ENCODE data around the gene USP2. TPM values are rescaled to one million over a fixed set of nuclear protein-coding genes. Genes with fewer than 3 reads are reported as not detected.
"Not testable (repeated sequence)": the region's sequence is repeated elsewhere in the genome, so short reads cannot be mapped to it uniquely, and the experiment has no call there.

USP2 gene
- total RNA-seq, 2 experiments from 2014 or later: 0.48 to 0.53 TPM

DNA sequence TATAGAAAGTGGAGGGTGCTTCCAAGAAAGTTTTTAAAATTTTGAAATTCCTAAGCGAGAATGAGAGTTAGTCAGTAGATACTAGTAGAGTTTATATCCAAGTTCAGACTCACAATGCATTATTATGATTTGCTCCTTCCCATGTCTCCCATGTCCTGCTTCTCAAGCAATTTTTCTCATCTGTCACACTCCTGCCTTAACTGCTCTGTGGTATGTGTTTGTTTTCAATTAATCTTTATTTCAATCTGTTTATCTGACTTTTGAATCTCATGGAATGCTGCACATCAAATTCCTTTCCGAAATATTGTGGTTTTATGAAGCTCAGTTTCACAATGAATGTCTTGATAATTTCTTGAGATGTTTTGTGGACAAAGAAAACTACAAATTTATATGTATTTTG, 23.4 kb upstream of the USP2 start:
- H3K9me3 Mint-ChIP-seq: peaks cover 10% of the 10 kb centered on the region
- no peak overlapping the region for H3K27ac Mint-ChIP-seq
- ChIA-PET POLR2A (no interaction called here), CTCF (no interaction called here)
- no peaks in the 10 kb centered on the region for H3K36me3 Mint-ChIP-seq (ENCODE audit: low read depth)
- no peak for DNase-seq
- no peak overlapping the region for H3K4me3 Mint-ChIP-seq
- no peaks in the 10 kb centered on the region for H3K4me1 Mint-ChIP-seq
- peaks cover 28% of the 10 kb centered on the region for H3K27me3 Mint-ChIP-seq

DNA sequence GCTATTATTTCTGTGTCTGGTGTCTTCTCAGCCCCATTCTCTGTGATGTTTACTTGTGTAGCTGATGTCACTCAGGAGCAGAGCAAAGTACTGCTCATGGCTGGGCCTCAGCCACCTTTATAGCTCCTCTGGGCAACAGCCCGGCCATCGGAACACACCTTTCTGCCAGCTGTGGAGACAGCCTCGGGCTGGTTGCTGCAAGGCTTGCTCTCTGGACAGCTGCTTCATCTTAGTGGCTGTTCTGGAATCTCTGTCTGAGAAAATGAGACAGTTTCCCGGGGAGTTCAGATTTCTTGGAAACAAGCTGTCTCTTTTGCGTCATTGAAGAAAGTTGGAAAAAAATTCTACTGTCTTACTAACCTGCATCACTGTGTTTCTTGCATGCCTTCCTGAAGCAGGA, 21.5 kb upstream of the USP2 start:
- no peak for DNase-seq
- Mint-ChIP-seq H3K4me1 (no peaks in the 10 kb centered on the region), H3K27me3 (peaks cover 37% of the 10 kb centered on the region), H3K27ac (no peak overlapping the region), H3K4me3 (no peak overlapping the region), H3K36me3 (ENCODE audit: low read depth) (no peaks in the 10 kb centered on the region), H3K9me3 (peaks cover 14% of the 10 kb centered on the region)
- CTCF ChIA-PET: interaction anchor here (1.1 to 1.4 kb wide), 2 partner anchors 13 to 46 kb away, joined by 3 to 5 read pairs; no protein-coding TSS in a partner anchor
- POLR2A ChIA-PET: no interaction called here

DNA sequence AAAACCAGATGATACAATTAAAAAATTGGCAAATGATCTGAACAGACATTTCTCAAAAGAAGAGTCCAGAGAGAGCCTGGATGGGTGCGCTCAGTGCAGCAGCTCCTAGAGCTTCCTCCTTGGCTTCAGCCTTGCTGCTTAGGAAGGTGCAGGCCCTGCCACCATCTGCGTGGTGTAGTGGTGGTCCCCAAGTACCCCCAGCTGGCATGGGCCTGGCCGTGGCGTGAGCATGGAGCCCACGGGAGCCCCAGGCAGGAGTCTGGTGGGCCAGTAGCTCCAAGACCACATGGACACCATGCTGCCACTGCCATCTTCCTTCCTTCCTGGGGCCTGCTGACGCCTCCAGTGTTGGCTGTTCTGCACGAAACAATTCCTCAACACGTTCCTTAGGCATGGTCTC, 21.0 kb upstream of the USP2 start:
- no peaks in the 10 kb centered on the region for H3K36me3 Mint-ChIP-seq (ENCODE audit: low read depth)
- no peaks in the 10 kb centered on the region for H3K4me1 Mint-ChIP-seq
- ChIA-PET CTCF (interaction anchor here (1.1 to 1.4 kb wide), 2 partner anchors 13 to 46 kb away, joined by 3 to 5 read pairs; no protein-coding TSS in a partner anchor), POLR2A (no interaction called here)
- peaks cover 40% of the 10 kb centered on the region for H3K27me3 Mint-ChIP-seq
- DNase-seq: no peak
- H3K9me3 Mint-ChIP-seq: peaks cover 18% of the 10 kb centered on the region
- no peak overlapping the region for H3K4me3 Mint-ChIP-seq
- H3K27ac Mint-ChIP-seq: no peak overlapping the region

DNA sequence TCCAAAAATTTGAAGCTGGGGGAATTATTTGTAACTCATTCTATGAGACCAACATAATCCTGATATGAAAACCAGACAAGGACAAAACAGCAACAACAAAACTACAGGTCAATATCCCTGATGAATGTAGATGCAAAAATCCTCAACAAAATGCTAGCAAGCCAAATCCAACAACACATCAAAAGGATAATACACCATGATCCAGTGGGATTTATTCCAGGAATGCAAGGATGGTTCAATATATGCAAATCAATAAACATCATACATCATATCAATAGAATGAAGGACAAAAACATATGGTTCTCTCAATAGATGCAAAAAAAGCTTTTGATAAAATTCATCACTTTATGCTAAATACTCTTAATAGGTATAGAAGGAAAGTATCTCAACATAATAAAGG, 19.4 kb upstream of the USP2 start:
- peaks cover 21% of the 10 kb centered on the region for H3K9me3 Mint-ChIP-seq
- POLR2A ChIA-PET: no interaction called here
- H3K27ac Mint-ChIP-seq: no peak overlapping the region
- no peak overlapping the region for H3K4me3 Mint-ChIP-seq
- H3K27me3 Mint-ChIP-seq: peaks cover 43% of the 10 kb centered on the region
- DNase-seq: no peak
- CTCF ChIA-PET: no interaction called here
- H3K36me3 Mint-ChIP-seq (ENCODE audit: low read depth): no peaks in the 10 kb centered on the region
- H3K4me1 Mint-ChIP-seq: no peaks in the 10 kb centered on the region

DNA sequence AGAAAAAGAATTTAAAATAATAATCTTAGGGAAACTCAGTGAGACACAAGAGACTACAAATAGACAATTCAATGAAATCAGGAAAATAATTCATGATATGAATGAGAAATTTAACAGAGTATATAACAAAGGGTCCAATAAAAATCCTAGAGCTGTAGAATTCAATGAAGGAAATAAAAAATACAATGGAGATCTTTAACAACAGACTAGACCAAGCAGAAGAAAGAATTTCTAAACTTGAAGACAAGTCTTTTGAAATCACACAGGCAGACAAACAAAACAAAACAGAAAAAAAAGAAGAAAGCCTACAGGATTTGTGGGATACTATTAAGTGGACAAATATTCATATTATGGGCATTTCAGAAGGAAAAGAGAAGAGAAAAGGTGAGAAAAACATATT, 16.2 kb upstream of the USP2 start:
- DNase-seq: no peak
- POLR2A ChIA-PET: no interaction called here
- no peaks in the 10 kb centered on the region for H3K36me3 Mint-ChIP-seq (ENCODE audit: low read depth)
- no peaks in the 10 kb centered on the region for H3K4me1 Mint-ChIP-seq
- no peak overlapping the region for H3K4me3 Mint-ChIP-seq
- CTCF ChIA-PET: interaction anchor here (1.1 to 1.5 kb wide), 2 partner anchors 21 to 331 kb away, joined by 4 to 5 read pairs; partner anchors contain the start of gene NECTIN1
- H3K27me3 Mint-ChIP-seq: peaks cover 53% of the 10 kb centered on the region
- H3K9me3 Mint-ChIP-seq: peaks cover 21% of the 10 kb centered on the region
- no peak overlapping the region for H3K27ac Mint-ChIP-seq

DNA sequence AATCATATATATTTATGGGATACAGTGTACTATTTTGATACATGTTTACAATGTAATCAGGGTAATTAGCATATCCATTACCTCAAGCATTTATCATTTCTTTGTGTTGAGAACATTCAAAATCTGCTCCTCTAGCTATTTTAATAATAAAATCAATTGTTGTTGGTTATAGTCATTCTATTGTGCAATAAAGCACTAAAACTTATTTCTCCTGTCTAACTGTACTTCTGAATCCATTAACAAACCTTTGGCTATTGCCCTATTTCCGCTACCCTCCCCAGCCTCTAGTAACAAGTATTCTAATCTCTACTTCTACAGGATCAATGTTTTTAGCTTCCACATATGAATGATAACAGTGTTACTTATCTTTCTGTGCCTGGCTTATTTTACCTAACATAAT, 15.3 kb upstream of the USP2 start:
- DNase-seq: no peak
- Mint-ChIP-seq H3K27ac (no peak overlapping the region), H3K36me3 (ENCODE audit: low read depth) (no peaks in the 10 kb centered on the region), H3K4me1 (no peaks in the 10 kb centered on the region), H3K9me3 (peaks cover 21% of the 10 kb centered on the region), H3K27me3 (peaks cover 50% of the 10 kb centered on the region), H3K4me3 (no peak overlapping the region)
- POLR2A ChIA-PET: no interaction called here
- CTCF ChIA-PET: interaction anchor here (1.1 kb wide), 1 partner anchor 20 kb away, joined by 5 read pairs; no protein-coding TSS in a partner anchor

DNA sequence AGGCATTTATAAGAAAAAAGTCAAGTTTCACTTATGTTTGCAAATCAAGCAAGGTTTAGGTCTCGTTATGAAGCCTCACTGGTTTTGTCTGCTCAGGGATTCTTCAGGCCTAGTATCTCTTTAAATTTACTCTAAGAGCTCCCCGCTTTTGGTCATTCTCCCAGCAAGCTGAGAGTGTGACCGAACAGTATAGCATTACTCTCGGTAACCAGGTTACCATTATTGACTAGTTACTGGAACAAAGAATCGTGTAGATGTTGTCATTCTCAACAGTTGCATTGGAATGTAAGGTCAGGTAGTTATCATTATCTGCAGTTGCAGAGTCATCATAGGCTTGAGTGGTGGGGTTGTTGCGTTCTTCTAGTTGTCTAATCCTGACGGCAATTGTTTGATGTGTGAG, 9.8 kb upstream of the USP2 start:
- no peak for DNase-seq
- Mint-ChIP-seq H3K27me3 (peaks cover 25% of the 10 kb centered on the region), H3K9me3 (no peaks in the 10 kb centered on the region), H3K4me1 (no peaks in the 10 kb centered on the region), H3K36me3 (ENCODE audit: low read depth) (no peaks in the 10 kb centered on the region), H3K27ac (no peak overlapping the region), H3K4me3 (no peak overlapping the region)
- ChIA-PET POLR2A (no interaction called here), CTCF (interaction anchor here (0.9 to 1.3 kb wide), 2 partner anchors 35 to 83 kb away, joined by 3 to 4 read pairs; no protein-coding TSS in a partner anchor)

DNA sequence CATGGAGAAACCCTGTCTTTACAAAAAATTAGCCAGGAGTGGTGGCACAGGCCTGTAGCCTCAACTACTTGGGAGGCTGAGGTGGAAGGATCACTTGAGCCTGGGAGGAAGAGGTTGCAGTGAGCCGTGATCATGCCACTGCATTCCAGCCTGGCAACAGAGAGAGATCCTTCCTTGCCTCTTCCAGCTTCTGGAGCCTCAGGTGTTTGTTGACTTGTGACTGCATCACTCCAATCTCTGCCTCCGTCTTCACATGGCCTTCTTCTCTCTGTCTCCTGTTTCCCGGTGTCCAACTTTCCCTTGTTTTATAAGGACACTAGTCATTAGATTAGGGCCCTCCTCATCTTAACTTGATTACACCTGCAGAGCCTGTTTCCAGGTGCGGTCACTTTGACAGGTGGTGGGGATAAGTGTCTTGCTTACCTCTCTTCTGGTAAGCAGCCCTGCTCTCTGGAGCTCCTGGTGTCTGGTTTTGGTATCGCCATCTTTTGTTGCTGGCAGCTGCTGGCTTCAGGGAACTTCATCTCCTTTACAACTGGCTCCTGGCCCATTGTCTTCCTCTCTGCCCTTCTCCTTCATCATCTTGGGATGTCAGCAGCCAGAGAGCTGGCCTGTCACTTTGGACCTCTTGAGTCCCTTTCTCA, 8.2 kb upstream of the USP2 start:
- Mint-ChIP-seq H3K4me1 (no peaks in the 10 kb centered on the region), H3K27ac (no peak overlapping the region), H3K4me3 (no peak overlapping the region), H3K27me3 (peaks cover 19% of the 10 kb centered on the region), H3K36me3 (ENCODE audit: low read depth) (no peaks in the 10 kb centered on the region), H3K9me3 (no peaks in the 10 kb centered on the region)
- no peak for DNase-seq
- ChIA-PET CTCF (interaction anchor here (0.6 to 1.0 kb wide), 2 partner anchors 13 to 34 kb away, joined by 3 to 4 read pairs; no protein-coding TSS in a partner anchor), POLR2A (no interaction called here)

DNA sequence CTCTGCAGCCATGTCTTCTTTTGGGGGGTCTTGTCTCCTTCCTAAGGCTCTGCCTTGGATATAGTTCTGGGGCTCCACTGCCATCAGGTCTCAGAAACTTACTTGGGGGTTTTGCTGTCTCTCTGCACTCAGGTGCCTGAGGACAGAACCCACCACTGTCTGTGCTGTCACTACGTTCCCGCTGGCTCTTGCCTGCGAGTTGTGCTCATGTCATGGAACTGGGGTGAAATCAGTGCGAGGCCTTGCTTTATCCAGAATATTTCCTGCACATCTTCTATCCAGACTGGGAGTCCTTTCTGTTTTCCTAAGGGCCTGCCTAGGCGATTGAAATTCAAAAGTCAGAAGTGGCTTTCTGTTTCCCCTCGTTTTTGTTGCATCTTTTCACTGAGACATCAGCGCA, 6.6 kb upstream of the USP2 start:
- no peak for DNase-seq
- no peaks in the 10 kb centered on the region for H3K4me1 Mint-ChIP-seq

DNA sequence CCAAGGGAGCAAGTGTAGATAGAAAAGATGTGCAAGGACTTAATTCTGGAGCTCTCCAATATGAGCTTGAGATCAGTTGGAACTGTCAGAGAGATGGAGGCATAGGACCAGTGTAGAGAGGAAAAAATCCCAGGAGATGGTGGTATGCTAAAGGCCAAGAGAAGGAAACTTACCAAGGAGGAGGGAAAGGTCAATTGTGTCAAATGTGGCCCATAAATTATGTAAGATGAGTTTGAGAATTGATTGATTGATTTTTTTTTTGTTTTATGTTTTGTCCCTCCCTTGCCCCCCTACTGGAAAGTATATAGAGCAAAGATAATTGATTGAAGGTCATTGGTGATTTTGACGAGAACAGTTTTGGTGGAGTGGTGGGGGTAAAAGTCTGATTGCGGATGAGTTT, 2.8 kb upstream of the USP2 start:
- ChIA-PET CTCF (interaction anchor here (1.6 to 7.1 kb wide), 2 partner anchors 9 to 28 kb away, joined by 4 to 78 read pairs; no protein-coding TSS in a partner anchor), POLR2A (interaction anchor here (1.0 kb wide), 1 partner anchor 14 kb away, joined by 3 read pairs; no protein-coding TSS in a partner anchor)
- Mint-ChIP-seq H3K4me1 (no peaks in the 10 kb centered on the region), H3K36me3 (ENCODE audit: low read depth) (no peaks in the 10 kb centered on the region), H3K9me3 (no peaks in the 10 kb centered on the region), H3K27ac (no peak overlapping the region), H3K4me3 (no peak overlapping the region), H3K27me3 (peaks cover 5% of the 10 kb centered on the region)
- DNase-seq: no peak

More for the DNA sequence above, 6.6 kb upstream of the USP2 start:
- ChIA-PET CTCF (interaction anchor here (3.0 kb wide), 1 partner anchor 87 kb away, joined by 8 read pairs; no protein-coding TSS in a partner anchor), POLR2A (no interaction called here)
- H3K27ac Mint-ChIP-seq: no peak overlapping the region
- H3K4me3 Mint-ChIP-seq: no peak overlapping the region
- no peaks in the 10 kb centered on the region for H3K36me3 Mint-ChIP-seq (ENCODE audit: low read depth)
- H3K9me3 Mint-ChIP-seq: no peaks in the 10 kb centered on the region
- H3K27me3 Mint-ChIP-seq: peaks cover 10% of the 10 kb centered on the region

DNA sequence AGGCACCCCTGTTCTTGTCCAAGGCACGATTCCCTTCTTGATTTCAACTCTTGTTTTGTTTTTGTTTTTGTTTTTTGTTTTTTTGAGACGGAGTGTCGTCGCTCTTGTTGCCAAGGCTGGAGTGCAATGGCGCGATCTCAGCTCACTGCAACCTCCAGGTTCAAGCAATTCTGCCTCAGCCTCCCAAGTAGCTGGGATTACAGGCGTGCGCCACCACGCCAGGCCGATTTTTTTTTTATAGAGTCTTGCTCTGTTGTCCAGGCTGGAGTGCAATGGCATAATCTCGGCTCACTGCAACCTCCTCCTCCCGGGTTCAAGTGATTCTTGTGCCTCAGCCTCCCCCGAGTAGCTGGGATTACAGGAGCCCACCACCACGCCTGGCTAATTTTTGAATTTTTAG, 1.0 kb upstream of the USP2 start:
- not testable (repeated sequence) for H3K36me3 Mint-ChIP-seq (ENCODE audit: low read depth); H3K27ac Mint-ChIP-seq; H3K27me3 Mint-ChIP-seq; DNase-seq; H3K4me3 Mint-ChIP-seq; H3K9me3 Mint-ChIP-seq; H3K4me1 Mint-ChIP-seq
- ChIA-PET POLR2A (interaction anchor here (0.5 kb wide), 1 partner anchor 506 kb away, joined by 3 read pairs; no protein-coding TSS in a partner anchor), CTCF (interaction anchor here (2.4 to 7.1 kb wide), 3 partner anchors 21 to 93 kb away, joined by 9 to 78 read pairs (median 28); no protein-coding TSS in a partner anchor)

DNA sequence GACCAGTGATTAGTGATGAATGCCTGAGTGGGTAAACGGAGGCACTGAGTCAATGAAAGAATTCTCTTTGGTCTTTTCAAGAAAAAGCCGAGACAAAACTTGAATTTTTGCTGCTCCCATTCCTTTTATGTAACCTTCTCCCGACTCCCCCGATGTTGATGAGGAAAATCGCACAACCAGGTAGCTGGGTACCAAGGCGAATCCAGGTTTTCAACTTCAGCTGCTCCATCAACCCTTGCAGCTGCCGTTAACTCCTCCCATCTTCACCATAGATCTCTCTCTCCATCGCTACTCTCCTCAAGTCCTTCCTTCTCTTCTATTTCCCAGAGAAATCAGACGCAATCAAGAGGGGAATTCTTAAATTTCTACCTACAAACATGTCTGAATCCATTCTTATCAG, 611 bp upstream of the USP2 start:
- H3K27ac Mint-ChIP-seq: no peak overlapping the region
- H3K4me3 Mint-ChIP-seq: no peak overlapping the region
- H3K36me3 Mint-ChIP-seq (ENCODE audit: low read depth): no peaks in the 10 kb centered on the region
- no peaks in the 10 kb centered on the region for H3K9me3 Mint-ChIP-seq
- CTCF ChIA-PET: interaction anchor here (1.0 to 7.1 kb wide), 5 partner anchors 9 to 93 kb away, joined by 3 to 78 read pairs (median 9); partner anchors contain the start of gene RNF26
- no peak for DNase-seq
- peaks cover 5% of the 10 kb centered on the region for H3K27me3 Mint-ChIP-seq
- H3K4me1 Mint-ChIP-seq: no peaks in the 10 kb centered on the region
- POLR2A ChIA-PET: interaction anchor here (0.5 kb wide), 1 partner anchor 505 kb away, joined by 3 read pairs; no protein-coding TSS in a partner anchor

DNA sequence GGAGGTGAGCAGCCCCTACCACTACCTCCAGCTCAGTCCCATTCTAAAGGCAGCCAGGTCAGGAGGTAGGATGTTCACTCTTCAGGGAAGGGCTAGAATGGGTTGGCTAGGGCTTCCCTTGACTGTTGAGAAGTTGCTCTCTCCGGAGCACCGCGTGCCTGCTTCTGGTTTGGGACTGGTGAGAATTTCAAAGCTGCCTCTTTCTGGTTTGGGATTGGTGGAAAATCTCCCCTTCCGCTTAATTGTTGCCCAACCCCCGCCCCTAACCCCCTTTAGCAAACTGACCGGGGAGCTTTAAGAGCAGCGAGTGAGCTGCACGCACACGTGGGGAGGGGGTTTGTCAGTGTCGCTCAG, 686 bp downstream of the USP2 start:
- H3K9me3 Mint-ChIP-seq: no peaks in the 10 kb centered on the region
- H3K36me3 Mint-ChIP-seq (ENCODE audit: low read depth): no peaks in the 10 kb centered on the region
- ChIA-PET POLR2A (interaction anchor here (0.7 kb wide), 1 partner anchor 94 kb away, joined by 3 read pairs; no protein-coding TSS in a partner anchor), CTCF (interaction anchor here (0.8 to 7.1 kb wide), 14 partner anchors 9 to 313 kb away, joined by 3 to 78 read pairs (median 4); partner anchors contain the start of genes RNF26 and VPS11)
- peaks cover 5% of the 10 kb centered on the region for H3K27me3 Mint-ChIP-seq
- H3K4me1 Mint-ChIP-seq: no peaks in the 10 kb centered on the region
- H3K4me3 Mint-ChIP-seq: no peak overlapping the region
- no peak for DNase-seq
- H3K27ac Mint-ChIP-seq: no peak overlapping the region

All from activated CD4-positive, alpha-beta memory T cell treated with anti-CD3 and anti-CD28 coated beads, Interleukin-2, amount 10 ng/mL, durations not matched to agents 7 days and 5 days (primary cell).